Measurements from ENCODE around the gene PTPRN2. TPM values are rescaled to one million over a fixed set of nuclear protein-coding genes. Genes with fewer than 3 reads are reported as not detected.

Gene PTPRN2
- total RNA-seq, 1 experiment from 2014 or later: 0.11 TPM

GRCh38 chr7:158367634-158367982 is 220.0 kb downstream of the PTPRN2 start:
- no peak overlapping the region for H3K27ac ChIP-seq (ENCODE audit: low read depth, low read length, poor library complexity, severe bottlenecking)
- POLR2A ChIA-PET (ENCODE audit: low non-redundant PET): no interaction called here
- TF ChIP-seq, protein P1, sequence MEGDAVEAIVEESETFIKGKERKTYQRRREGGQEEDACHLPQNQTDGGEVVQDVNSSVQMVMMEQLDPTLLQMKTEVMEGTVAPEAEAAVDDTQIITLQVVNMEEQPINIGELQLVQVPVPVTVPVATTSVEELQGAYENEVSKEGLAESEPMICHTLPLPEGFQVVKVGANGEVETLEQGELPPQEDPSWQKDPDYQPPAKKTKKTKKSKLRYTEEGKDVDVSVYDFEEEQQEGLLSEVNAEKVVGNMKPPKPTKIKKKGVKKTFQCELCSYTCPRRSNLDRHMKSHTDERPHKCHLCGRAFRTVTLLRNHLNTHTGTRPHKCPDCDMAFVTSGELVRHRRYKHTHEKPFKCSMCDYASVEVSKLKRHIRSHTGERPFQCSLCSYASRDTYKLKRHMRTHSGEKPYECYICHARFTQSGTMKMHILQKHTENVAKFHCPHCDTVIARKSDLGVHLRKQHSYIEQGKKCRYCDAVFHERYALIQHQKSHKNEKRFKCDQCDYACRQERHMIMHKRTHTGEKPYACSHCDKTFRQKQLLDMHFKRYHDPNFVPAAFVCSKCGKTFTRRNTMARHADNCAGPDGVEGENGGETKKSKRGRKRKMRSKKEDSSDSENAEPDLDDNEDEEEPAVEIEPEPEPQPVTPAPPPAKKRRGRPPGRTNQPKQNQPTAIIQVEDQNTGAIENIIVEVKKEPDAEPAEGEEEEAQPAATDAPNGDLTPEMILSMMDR (conservative IDR thresholded peaks at IDR 0.05; ENCODE audit: low read depth, low read length): no peak
- no peak for TF ChIP-seq EZH2 (IDR thresholded peaks at IDR 0.05; ENCODE audit: borderline replicate concordance, low read depth, low read length, poor library complexity, severe bottlenecking)
- CTCF ChIA-PET: no interaction called here
- no peaks in the 10 kb centered on the region for H3K9me3 ChIP-seq (ENCODE audit: low read depth, low read length, poor library complexity, severe bottlenecking)
- H3K4me3 ChIP-seq (ENCODE audit: low read depth, low read length, poor library complexity, severe bottlenecking): no peak overlapping the region
- intact Hi-C loops (cut with micrococcal nuclease; ENCODE audit: unreplicated experiment): no loop called here
- H3K27me3 ChIP-seq (replicated peaks; ENCODE audit: insufficient read depth, low read depth, low read length, poor library complexity): no peaks in the 10 kb centered on the region
- BruUV-seq (replicated peaks): no TSS peak
- H3K4me1 ChIP-seq (ENCODE audit: insufficient read depth, low read length, poor library complexity, severe bottlenecking): no peaks in the 10 kb centered on the region
- DNase-seq (ENCODE audit: low spot score): no peak
- no peaks in the 10 kb centered on the region for H3K36me3 ChIP-seq (ENCODE audit: insufficient read depth, low read length, poor library complexity, severe bottlenecking)

- BruUV-seq (replicated peaks): no TSS peak
- H3K27ac ChIP-seq (ENCODE audit: low read depth, low read length, poor library complexity, severe bottlenecking): no peak overlapping the region
- no peaks in the 10 kb centered on the region for H3K4me1 ChIP-seq (ENCODE audit: insufficient read depth, low read length, poor library complexity, severe bottlenecking)
- no peak for TF ChIP-seq EZH2 (IDR thresholded peaks at IDR 0.05; ENCODE audit: borderline replicate concordance, low read depth, low read length, poor library complexity, severe bottlenecking)
- TF ChIP-seq, protein P1 (conservative IDR thresholded peaks at IDR 0.05; ENCODE audit: low read depth, low read length): no peak
- ChIA-PET CTCF (no interaction called here), POLR2A (ENCODE audit: low non-redundant PET) (no interaction called here)
- intact Hi-C loops (cut with micrococcal nuclease; ENCODE audit: unreplicated experiment): no loop called here
- H3K27me3 ChIP-seq (replicated peaks; ENCODE audit: insufficient read depth, low read depth, low read length, poor library complexity): no peaks in the 10 kb centered on the region
- DNase-seq (ENCODE audit: low spot score): no peak
- H3K36me3 ChIP-seq (ENCODE audit: insufficient read depth, low read length, poor library complexity, severe bottlenecking): no peaks in the 10 kb centered on the region
- no peak overlapping the region for H3K4me3 ChIP-seq (ENCODE audit: low read depth, low read length, poor library complexity, severe bottlenecking)
- H3K9me3 ChIP-seq (ENCODE audit: low read depth, low read length, poor library complexity, severe bottlenecking): no peaks in the 10 kb centered on the region
These were observed 220.5 kb downstream of the PTPRN2 start for GRCh38 chr7:158366916-158367633.

GRCh38 chr7:158366346-158366745 is 221.3 kb downstream of the PTPRN2 start:
- Histone ChIP-seq H3K27me3 (replicated peaks; ENCODE audit: insufficient read depth, low read depth, low read length, poor library complexity) (no peaks in the 10 kb centered on the region), H3K9me3 (ENCODE audit: low read depth, low read length, poor library complexity, severe bottlenecking) (no peaks in the 10 kb centered on the region), H3K27ac (ENCODE audit: low read depth, low read length, poor library complexity, severe bottlenecking) (no peak overlapping the region), H3K4me1 (ENCODE audit: insufficient read depth, low read length, poor library complexity, severe bottlenecking) (no peaks in the 10 kb centered on the region), H3K4me3 (ENCODE audit: low read depth, low read length, poor library complexity, severe bottlenecking) (no peak overlapping the region), H3K36me3 (ENCODE audit: insufficient read depth, low read length, poor library complexity, severe bottlenecking) (no peaks in the 10 kb centered on the region)
- no peak for TF ChIP-seq EZH2 (IDR thresholded peaks at IDR 0.05; ENCODE audit: borderline replicate concordance, low read depth, low read length, poor library complexity, severe bottlenecking)
- TF ChIP-seq, protein P1 (conservative IDR thresholded peaks at IDR 0.05; ENCODE audit: low read depth, low read length): no peak
- ChIA-PET CTCF (no interaction called here), POLR2A (ENCODE audit: low non-redundant PET) (no interaction called here)
- BruUV-seq (replicated peaks): no TSS peak
- no peak for DNase-seq (ENCODE audit: low spot score)
- intact Hi-C loops (cut with micrococcal nuclease; ENCODE audit: unreplicated experiment): no loop called here

All from A673 (cell line).